H9 (cell line): ENCODE data around the gene ZNF236. TPM values are rescaled to one million over a fixed set of nuclear protein-coding genes. Genes with fewer than 3 reads are reported as not detected.

ENCODE experiments used
- DNase-seq: peaks from one replicate; pipeline ENCODE4 v3.0.0-alpha.2; 2017
- H2AFZ ChIP-seq: one replicate; pipeline ENCODE4 v1.6.1; 2013; ENCODE audit warnings: mild to moderate bottlenecking, low read length, control low read depth, moderate library complexity
- H2AK5ac ChIP-seq: 2 replicates; pipeline ENCODE4 v1.6.1; 2013; ENCODE audit warnings: low read length, control low read depth, mixed read lengths; ENCODE audit not compliant: insufficient read length
- H2BK120ac ChIP-seq: one replicate; pipeline ENCODE4 v1.6.1; 2013; ENCODE audit warnings: low read depth, mild to moderate bottlenecking, low read length, control low read depth, inconsistent platforms; ENCODE audit not compliant: poor library complexity, severe bottlenecking
- H2BK12ac ChIP-seq: 2 replicates; pipeline ENCODE4 v1.6.1; 2013; ENCODE audit warnings: low read length, control low read depth, mixed read lengths, low read depth; ENCODE audit not compliant: insufficient read length
- H2BK15ac ChIP-seq: 2 replicates; pipeline ENCODE4 v1.6.1; 2013; ENCODE audit warnings: low read depth, low read length, control low read depth
- H2BK20ac ChIP-seq: one replicate; pipeline ENCODE4 v1.6.1; 2013; ENCODE audit warnings: low read depth, mild to moderate bottlenecking, low read length, control low read depth, inconsistent platforms; ENCODE audit not compliant: poor library complexity, severe bottlenecking
- H2BK5ac ChIP-seq: 2 replicates; pipeline ENCODE4 v1.6.1; 2013; ENCODE audit warnings: low read length, control low read depth, mixed read lengths; ENCODE audit not compliant: insufficient read length
- H3K14ac ChIP-seq: 2 replicates; pipeline ENCODE4 v1.6.1; 2013; ENCODE audit warnings: low read length, control low read depth; ENCODE audit not compliant: insufficient read depth
- H3K18ac ChIP-seq: 2 replicates; pipeline ENCODE4 v1.6.1; 2013; ENCODE audit warnings: low read depth, mild to moderate bottlenecking, mixed read lengths, low read length, control low read depth; ENCODE audit not compliant: insufficient read length
- H3K23ac ChIP-seq: 2 replicates; pipeline ENCODE4 v1.6.1; 2013; ENCODE audit warnings: low read length, control low read depth, mixed read lengths, low read depth; ENCODE audit not compliant: insufficient read length
- H3K23me2 ChIP-seq: 2 replicates; pipeline ENCODE4 v1.6.1; 2013; ENCODE audit warnings: low read depth, mild to moderate bottlenecking, mixed read lengths, low read length, control low read depth; ENCODE audit not compliant: insufficient read length, poor library complexity, severe bottlenecking
- H3K27ac ChIP-seq: 2 replicates; pipeline ENCODE4 v1.5.1; 2013; ENCODE audit warnings: low read length, control low read depth, mixed read lengths, low read depth; ENCODE audit not compliant: insufficient read length
- H3K27me3 ChIP-seq: 2 replicates; pipeline ENCODE4 v1.6.1; 2013; ENCODE audit warnings: low read length, control low read depth, inconsistent platforms; ENCODE audit not compliant: insufficient read depth
- H3K4ac ChIP-seq: 2 replicates; pipeline ENCODE4 v1.6.1; 2013; ENCODE audit warnings: low read depth, mild to moderate bottlenecking, control low read depth, inconsistent platforms, low read length, moderate library complexity
- H3K4me1 ChIP-seq: 2 replicates; pipeline ENCODE4 v1.6.1; 2013; ENCODE audit warnings: low read length, control low read depth, inconsistent platforms; ENCODE audit not compliant: insufficient read depth
- H3K4me2 ChIP-seq: 2 replicates; pipeline ENCODE4 v1.6.1; 2013; ENCODE audit warnings: low read length, control low read depth, mixed read lengths; ENCODE audit not compliant: insufficient read length, insufficient read depth
- H3K56ac ChIP-seq: 2 replicates; pipeline ENCODE4 v1.6.1; 2013; ENCODE audit warnings: low read depth, mild to moderate bottlenecking, mixed read lengths, low read length, control low read depth; ENCODE audit not compliant: insufficient read length
- H3K79me1 ChIP-seq: 2 replicates; pipeline ENCODE4 v1.6.1; 2013; ENCODE audit warnings: low read depth, mild to moderate bottlenecking, moderate library complexity, low read length, control low read depth, inconsistent platforms; ENCODE audit not compliant: insufficient read depth, poor library complexity, severe bottlenecking
- H3K79me2 ChIP-seq: 2 replicates; pipeline ENCODE4 v1.6.1; 2013; ENCODE audit warnings: low read length, control low read depth, inconsistent platforms; ENCODE audit not compliant: insufficient read depth
- H3K9ac ChIP-seq: 2 replicates; pipeline ENCODE4 v1.6.1; 2013; ENCODE audit warnings: low read length, control low read depth, mixed read lengths; ENCODE audit not compliant: insufficient read length; ENCODE audit errors: extremely low read depth
- H3K9me3 ChIP-seq: one replicate; pipeline ENCODE4 v1.6.1; 2013; ENCODE audit warnings: low read depth, low read length, inconsistent platforms; ENCODE audit not compliant: control insufficient read depth
- H3T11ph ChIP-seq: one replicate; pipeline ENCODE4 v1.6.1; 2013; ENCODE audit warnings: mild to moderate bottlenecking, low read length, control low read depth, inconsistent platforms
- H4K20me1 ChIP-seq: one replicate; pipeline ENCODE4 v1.6.1; 2013; ENCODE audit not compliant: control insufficient read depth, insufficient read length, insufficient read depth
- H4K5ac ChIP-seq: 2 replicates; pipeline ENCODE4 v1.6.1; 2013; ENCODE audit warnings: low read depth, mild to moderate bottlenecking, mixed read lengths, low read length, control low read depth; ENCODE audit not compliant: insufficient read length
- H4K8ac ChIP-seq: replicated peaks from 2 replicates; pipeline ENCODE4 v1.6.1; 2013; ENCODE audit warnings: low read length, control low read depth, mixed read lengths, low read depth; ENCODE audit not compliant: insufficient read length
- H4K91ac ChIP-seq: 2 replicates; pipeline ENCODE4 v1.6.1; 2013; ENCODE audit warnings: low read depth, mild to moderate bottlenecking, moderate library complexity, mixed read lengths, low read length, control low read depth; ENCODE audit not compliant: insufficient read length
- H3K27ac Mint-ChIP-seq, 3 experiments: 2 replicates in 2 of 3; 3 replicates in 1 of 3; pipeline ENCODE4 v1.8.0; 2020 to 2021; ENCODE audit warnings: mixed read lengths in 3 of 3, mild to moderate bottlenecking in 1 of 3, moderate library complexity in 1 of 3
- H3K27me3 Mint-ChIP-seq: 2 replicates; pipeline ENCODE4 v1.8.0; 2021; ENCODE audit warnings: low read depth, mild to moderate bottlenecking, moderate library complexity, mixed read lengths
- H3K36me3 Mint-ChIP-seq, 3 experiments: 2 replicates in 2 of 3; 3 replicates in 1 of 3; pipeline ENCODE4 v1.8.0; 2020 to 2021; ENCODE audit warnings: low read depth in 3 of 3, mixed read lengths in 3 of 3; ENCODE audit not compliant: insufficient read depth in 1 of 3
- H3K4me1 Mint-ChIP-seq, 2 experiments: 2 replicates each; pipeline ENCODE4 v1.8.0; 2020; ENCODE audit warnings: mixed read lengths in 2 of 2
- H3K4me3 Mint-ChIP-seq, 2 experiments: 2 replicates in 1 of 2; 3 replicates in 1 of 2; pipeline ENCODE4 v1.8.0; 2020 to 2021; ENCODE audit warnings: mild to moderate bottlenecking in 2 of 2, mixed read lengths in 2 of 2, moderate library complexity in 1 of 2
- H3K9me3 Mint-ChIP-seq, 2 experiments: 2 replicates in 1 of 2; 3 replicates in 1 of 2; pipeline ENCODE4 v1.8.0; 2020; ENCODE audit warnings: mild to moderate bottlenecking in 2 of 2, mixed read lengths in 2 of 2, moderate library complexity in 1 of 2
- CTCF ChIP-seq: fragments of 200-600 bp; sonication (generic); conservative IDR thresholded peaks from 3 replicates; pipeline ENCODE4 v1.8.0; 2021; ENCODE audit warnings: antibody characterized with exemption, mild to moderate bottlenecking
- WGBS: extraction: QIAGEN DNeasy Blood & Tissue Kit; methylation state at CpG from one replicate; pipeline ENCODE4 v1.1.7; 2013; ENCODE audit warnings: missing lambda C conversion rate, low lambda C conversion rate, mixed read lengths; ENCODE audit not compliant: insufficient read length; ENCODE audit errors: extremely low coverage; 5-methylcytosine and 5-hydroxymethylcytosine counted together
- total RNA-seq: library from RNA; stranded (reverse); gene quantifications from 2 replicates; pipeline ENCODE4 v1.2.1, GENCODE V29; 2021

The ZNF236 gene
- total RNA-seq, 1 experiment from 2014 or later = 16.0 TPM

DNA sequence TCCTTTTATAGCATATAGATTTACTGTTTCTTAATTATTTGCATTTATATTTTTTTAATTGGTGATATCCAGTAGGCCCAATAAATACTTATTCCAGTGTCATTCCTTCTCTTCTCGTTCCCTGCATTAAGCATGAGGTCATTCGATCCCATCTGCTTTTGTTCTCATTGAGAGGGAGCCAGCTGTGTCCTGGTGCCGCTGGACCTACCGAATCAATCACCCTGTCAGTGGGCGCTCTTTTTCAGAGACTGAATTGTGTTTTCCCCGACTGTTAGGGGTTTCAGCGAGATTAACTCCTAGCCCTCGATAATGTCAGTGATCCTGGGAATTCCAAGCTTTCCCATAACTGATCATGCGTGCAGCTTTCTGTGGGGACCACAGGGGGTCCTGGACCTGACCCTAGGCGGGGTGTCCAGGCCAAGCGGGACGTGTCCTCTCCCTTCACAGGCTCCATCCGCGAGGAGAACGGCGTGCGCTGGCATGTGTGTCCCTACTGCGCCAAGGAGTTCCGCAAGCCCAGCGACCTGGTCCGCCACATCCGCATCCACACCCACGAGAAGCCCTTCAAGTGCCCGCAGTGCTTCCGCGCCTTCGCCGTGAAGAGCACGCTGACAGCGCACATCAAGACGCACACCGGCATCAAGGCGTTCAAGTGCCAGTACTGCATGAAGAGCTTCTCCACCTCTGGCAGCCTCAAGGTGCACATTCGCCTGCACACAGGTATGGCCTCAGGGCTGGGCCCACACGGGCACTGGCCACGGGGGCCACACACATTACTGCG, 72.4 kb downstream of the ZNF236 start:
- H3K27me3 ChIP-seq = no peaks in the 10 kb centered on the region
- no peak for DNase-seq
- H3K27me3 Mint-ChIP-seq = no peaks in the 10 kb centered on the region
- H4K91ac ChIP-seq = no peak overlapping the region
- no peak overlapping the region for H3K56ac ChIP-seq
- H3K27ac Mint-ChIP-seq = peak overlapping the region in 2 of 3 experiments; percentile 15 to 55; a peak in 2 of 7 replicates
- TF ChIP-seq CTCF = no peak
- no peaks in the 10 kb centered on the region for H3K79me2 ChIP-seq
- no peaks in the 10 kb centered on the region for H3K79me1 ChIP-seq
- no peak overlapping the region for H2BK15ac ChIP-seq
- WGBS = no CpG with 5 or more reads among the region's 37 CpGs
- H3K27ac ChIP-seq = no peak overlapping the region
- no peak overlapping the region for H2AK5ac ChIP-seq
- H3K9me3 Mint-ChIP-seq = peaks cover 6 to 8% of the 10 kb centered on the region in 2 experiments; a peak in 4 of 5 replicates
- no peak overlapping the region for H3K9ac ChIP-seq
- no peaks in the 10 kb centered on the region for H4K20me1 ChIP-seq
- H2BK120ac ChIP-seq = no peak overlapping the region
- no peak overlapping the region for H2BK5ac ChIP-seq
- no peaks in the 10 kb centered on the region for H3K23me2 ChIP-seq
- H3K23ac ChIP-seq = no peak overlapping the region
- peaks cover 41 to 69% (median 58%) of the 10 kb centered on the region in 3 experiments for H3K36me3 Mint-ChIP-seq
- H3K4me3 Mint-ChIP-seq = no peak overlapping the region
- no peak overlapping the region for H3K18ac ChIP-seq
- no peak overlapping the region for H2AFZ ChIP-seq
- peaks cover 0 to 4% of the 10 kb centered on the region in 2 experiments; a peak in 1 of 4 replicates for H3K4me1 Mint-ChIP-seq
- H3K4me1 ChIP-seq = no peaks in the 10 kb centered on the region
- H3K9me3 ChIP-seq = no peaks in the 10 kb centered on the region
- no peak overlapping the region for H2BK20ac ChIP-seq
- H3K14ac ChIP-seq = no peak overlapping the region
- no peak overlapping the region for H3K4ac ChIP-seq
- H2BK12ac ChIP-seq = no peak overlapping the region
- no peak overlapping the region for H4K5ac ChIP-seq
- no peak overlapping the region for H3T11ph ChIP-seq
- H3K4me2 ChIP-seq = no peak overlapping the region
- H4K8ac ChIP-seq = no peak overlapping the region
